Suprapubic skin (tissue), 3 donors: ENCODE measurements around the gene YWHAB.

ENCODE experiments used
- EP300 ChIP-seq: sonication (generic); formaldehyde crosslinking; IDR thresholded peaks from one replicate; pipeline ENCODE4 v1.6.1; 2017; ENCODE audit warnings: antibody characterized with exemption
- TF ChIP-seq, protein P1 (sequence below), 2 donors: fragments of 200-600 bp in 1 of 2; fragments of 450-650 bp in 1 of 2; sonication (generic) in 1 of 2; IDR thresholded peaks; one replicate each; pipeline ENCODE4 v1.5.1; 2016 to 2019; ENCODE audit warnings: antibody characterized with exemption in 2 of 2, mild to moderate bottlenecking in 1 of 2, moderate library complexity in 1 of 2

DNA sequence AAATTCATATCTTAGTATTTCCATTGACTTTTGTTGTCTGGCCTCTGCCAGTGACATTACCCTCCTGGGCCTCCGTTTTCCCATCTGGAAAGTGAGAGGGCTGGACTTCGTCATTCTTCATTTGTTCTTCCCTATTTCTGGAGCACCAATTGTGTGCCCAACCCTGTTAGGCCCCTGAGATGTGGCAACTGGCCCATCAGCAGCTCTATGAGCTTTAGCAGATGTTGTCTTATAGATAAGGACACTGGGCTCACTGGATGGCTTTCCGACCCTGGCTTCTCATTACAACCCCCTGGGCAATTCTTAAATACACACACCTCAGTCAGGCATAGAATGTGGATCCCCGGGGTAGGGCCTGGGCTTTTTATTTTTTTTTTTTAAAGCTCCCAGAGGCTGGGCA lies 39.0 kb downstream of the YWHAB start:
- TF ChIP-seq, protein P1, sequence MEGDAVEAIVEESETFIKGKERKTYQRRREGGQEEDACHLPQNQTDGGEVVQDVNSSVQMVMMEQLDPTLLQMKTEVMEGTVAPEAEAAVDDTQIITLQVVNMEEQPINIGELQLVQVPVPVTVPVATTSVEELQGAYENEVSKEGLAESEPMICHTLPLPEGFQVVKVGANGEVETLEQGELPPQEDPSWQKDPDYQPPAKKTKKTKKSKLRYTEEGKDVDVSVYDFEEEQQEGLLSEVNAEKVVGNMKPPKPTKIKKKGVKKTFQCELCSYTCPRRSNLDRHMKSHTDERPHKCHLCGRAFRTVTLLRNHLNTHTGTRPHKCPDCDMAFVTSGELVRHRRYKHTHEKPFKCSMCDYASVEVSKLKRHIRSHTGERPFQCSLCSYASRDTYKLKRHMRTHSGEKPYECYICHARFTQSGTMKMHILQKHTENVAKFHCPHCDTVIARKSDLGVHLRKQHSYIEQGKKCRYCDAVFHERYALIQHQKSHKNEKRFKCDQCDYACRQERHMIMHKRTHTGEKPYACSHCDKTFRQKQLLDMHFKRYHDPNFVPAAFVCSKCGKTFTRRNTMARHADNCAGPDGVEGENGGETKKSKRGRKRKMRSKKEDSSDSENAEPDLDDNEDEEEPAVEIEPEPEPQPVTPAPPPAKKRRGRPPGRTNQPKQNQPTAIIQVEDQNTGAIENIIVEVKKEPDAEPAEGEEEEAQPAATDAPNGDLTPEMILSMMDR (IDR thresholded peaks at IDR 0.05): no peak
- TF ChIP-seq EP300: no peak
